Type B pancreatic cell (in vitro differentiated cells): ENCODE results near the gene FAM131B. TPM values are rescaled to one million over a fixed set of nuclear protein-coding genes. Genes with fewer than 3 reads are reported as not detected.
A peak's percentile ranks its signal among the peaks of the same experiment; 100 is the strongest.
"Not testable (repeated sequence)": the region's sequence is repeated elsewhere in the genome, so short reads cannot be mapped to it uniquely, and the experiment has no call there.

Source experiments
- DNase-seq: peaks from one replicate; pipeline ENCODE4 v3.0.0; 2021; ENCODE audit warnings: mixed read lengths; ENCODE audit not compliant: unreplicated experiment; ENCODE audit errors: extremely low spot score
- H3K27ac Mint-ChIP-seq: 2 replicates; pipeline ENCODE4 v1.8.0; 2021; ENCODE audit warnings: mild to moderate bottlenecking, mixed read lengths
- H3K27me3 Mint-ChIP-seq: 2 replicates; pipeline ENCODE4 v1.8.0; 2021; ENCODE audit warnings: mixed read lengths
- H3K36me3 Mint-ChIP-seq: 2 replicates; pipeline ENCODE4 v1.8.0; 2021; ENCODE audit warnings: mixed read lengths
- H3K4me1 Mint-ChIP-seq: one replicate; pipeline ENCODE4 v1.8.0; 2021; ENCODE audit warnings: mixed read lengths; ENCODE audit not compliant: unreplicated experiment
- H3K4me3 Mint-ChIP-seq: 2 replicates; pipeline ENCODE4 v1.8.0; 2021; ENCODE audit warnings: mild to moderate bottlenecking, mixed read lengths
- H3K9me3 Mint-ChIP-seq: 2 replicates; pipeline ENCODE4 v1.8.0; 2021; ENCODE audit warnings: mixed read lengths
- CTCF ChIP-seq: fragments of 200-600 bp; sonication (generic); conservative IDR thresholded peaks from 2 replicates; pipeline ENCODE4 v1.5.0; 2021; ENCODE audit warnings: antibody characterized with exemption, mild to moderate bottlenecking
- total RNA-seq: library from RNA; stranded (reverse); gene quantifications from 2 replicates; pipeline ENCODE4 v1.2.1, GENCODE V29; 2021; ENCODE audit warnings: low replicate concordance

FAM131B gene
- total RNA-seq, 1 donor from 2014 or later = 6.5 TPM

DNA sequence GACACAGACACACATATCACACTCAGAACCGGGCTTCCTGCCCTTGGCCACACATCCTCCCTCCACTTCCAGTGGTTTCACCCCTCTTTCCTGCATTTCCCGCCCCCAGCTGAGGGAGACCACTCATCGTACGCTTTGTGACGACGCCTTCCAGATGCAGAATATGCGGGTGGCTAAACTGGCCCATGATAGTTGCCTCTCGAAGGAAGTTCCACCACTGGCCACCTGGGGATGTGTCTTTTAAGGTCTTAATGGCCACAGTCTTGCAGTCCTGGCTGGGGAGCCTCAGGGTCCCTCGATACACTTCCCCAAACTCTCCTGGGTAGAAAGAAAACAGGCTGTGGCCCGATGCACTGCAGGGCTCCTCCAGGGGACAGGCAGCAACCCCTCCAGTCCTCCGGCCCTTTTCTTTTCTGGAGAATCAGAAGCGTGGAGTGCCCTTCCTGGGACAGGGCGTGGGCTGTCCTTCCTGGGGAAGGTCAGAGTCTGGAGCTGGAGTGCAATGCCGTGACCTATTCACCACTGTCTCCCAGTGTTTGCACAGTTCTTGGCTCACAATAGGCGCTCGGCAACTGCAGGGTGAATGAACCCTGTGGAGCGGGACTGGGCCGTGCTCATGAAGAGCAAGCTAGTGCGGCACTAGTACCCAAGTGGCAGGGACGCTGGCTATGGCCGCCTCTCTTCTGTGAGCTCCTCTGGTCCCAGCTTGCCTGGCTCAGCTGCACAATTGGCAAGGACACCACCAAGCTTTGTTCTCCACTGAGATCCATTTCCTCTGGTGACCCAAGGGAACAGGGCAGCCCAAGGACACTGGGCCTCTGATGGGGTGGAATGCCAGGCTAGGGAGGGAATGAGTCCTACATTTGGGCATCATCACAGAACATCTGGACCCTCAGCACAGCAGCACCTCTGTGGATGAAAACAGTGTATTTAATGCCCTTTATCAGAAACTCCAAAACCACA lies 33.0 kb upstream of the FAM131B start:
- no peak for DNase-seq
- peak; percentile 41 for TF ChIP-seq CTCF
- no peaks in the 10 kb centered on the region for H3K4me1 Mint-ChIP-seq
- peaks cover 5% of the 10 kb centered on the region for H3K36me3 Mint-ChIP-seq
- H3K27me3 Mint-ChIP-seq = no peaks in the 10 kb centered on the region
- H3K27ac Mint-ChIP-seq = no peak overlapping the region
- no peaks in the 10 kb centered on the region for H3K9me3 Mint-ChIP-seq
- no peak overlapping the region for H3K4me3 Mint-ChIP-seq

DNA sequence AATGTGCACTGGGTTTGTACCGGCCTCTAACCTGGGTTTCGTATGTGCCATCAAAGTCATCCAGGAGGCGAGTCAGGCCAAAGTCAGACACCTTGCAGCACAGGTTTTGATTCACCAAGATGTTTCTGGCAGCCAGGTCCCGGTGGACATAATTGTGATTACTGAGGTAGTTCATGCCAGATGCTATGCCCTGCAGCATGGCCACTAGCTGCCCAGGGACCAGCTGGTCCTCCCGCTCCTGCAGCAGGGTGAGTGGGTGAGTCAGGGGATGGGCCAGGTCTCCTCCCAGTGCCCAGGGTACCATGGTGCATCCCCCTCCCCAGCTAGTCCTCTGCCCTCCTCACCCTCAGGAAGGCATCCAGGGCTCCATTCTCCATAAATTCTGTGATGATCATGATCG lies 32.3 kb upstream of the FAM131B start:
- H3K9me3 Mint-ChIP-seq = no peaks in the 10 kb centered on the region
- no peak overlapping the region for H3K4me3 Mint-ChIP-seq
- H3K27ac Mint-ChIP-seq = no peak overlapping the region
- H3K4me1 Mint-ChIP-seq = no peaks in the 10 kb centered on the region
- peaks cover 10% of the 10 kb centered on the region for H3K36me3 Mint-ChIP-seq
- TF ChIP-seq CTCF = no peak
- DNase-seq = no peak
- no peaks in the 10 kb centered on the region for H3K27me3 Mint-ChIP-seq

- peak overlapping the region; percentile 31 for H3K27ac Mint-ChIP-seq
- peaks cover 12% of the 10 kb centered on the region for H3K36me3 Mint-ChIP-seq
- TF ChIP-seq CTCF = no peak
- H3K4me3 Mint-ChIP-seq = no peak overlapping the region
- no peaks in the 10 kb centered on the region for H3K27me3 Mint-ChIP-seq
- H3K9me3 Mint-ChIP-seq = no peaks in the 10 kb centered on the region
- DNase-seq = no peak
- no peaks in the 10 kb centered on the region for H3K4me1 Mint-ChIP-seq
Measured at GRCh38 chr7:143394068-143394467, 31.6 kb upstream of the FAM131B start.

DNA sequence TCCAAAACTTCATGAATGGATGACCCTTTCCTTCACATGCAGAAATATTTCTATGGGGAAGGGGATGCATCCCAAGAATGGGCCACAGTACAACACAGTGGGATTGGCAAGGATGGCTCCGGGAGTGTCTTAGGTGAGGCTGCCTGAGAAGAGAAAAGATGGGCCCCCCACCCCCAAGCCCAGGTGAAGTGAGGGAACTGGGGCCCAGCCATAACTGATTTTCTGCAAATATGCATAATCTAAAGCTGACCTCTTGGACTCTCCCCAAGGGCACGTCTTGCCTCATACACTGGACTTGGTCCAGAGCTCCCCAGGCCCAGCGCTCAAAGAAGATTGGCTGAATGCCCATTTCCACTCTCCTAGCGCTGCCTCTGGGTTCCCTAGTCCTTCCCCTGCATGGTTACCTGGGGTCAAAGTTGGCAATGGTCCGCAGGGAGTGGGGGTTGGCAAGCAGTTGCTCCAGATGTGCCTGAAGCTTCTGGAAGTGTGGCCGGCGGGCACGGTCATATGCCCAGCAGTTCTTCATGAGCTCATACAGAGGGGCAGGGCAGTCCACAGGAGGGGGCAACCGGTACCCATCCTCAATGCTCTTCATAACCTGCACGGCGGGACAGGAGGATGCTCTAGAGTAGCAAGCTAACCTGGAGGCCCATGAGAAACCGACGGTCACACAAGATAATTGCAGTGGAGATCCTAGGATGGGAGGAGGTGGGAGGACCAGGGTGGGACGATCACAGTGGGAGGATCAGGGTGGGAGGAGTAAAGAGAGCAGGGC lies 30.9 kb upstream of the FAM131B start:
- Mint-ChIP-seq H3K36me3 (peaks cover 12% of the 10 kb centered on the region), H3K4me1 (no peaks in the 10 kb centered on the region), H3K27me3 (no peaks in the 10 kb centered on the region), H3K27ac (peak overlapping the region; percentile 36), H3K4me3 (no peak overlapping the region), H3K9me3 (no peaks in the 10 kb centered on the region)
- TF ChIP-seq CTCF = no peak
- DNase-seq = no peak

GRCh38 chr7:143392875-143393266 lies 30.4 kb upstream of the FAM131B start:
- Mint-ChIP-seq H3K36me3 (peaks cover 12% of the 10 kb centered on the region), H3K4me1 (no peaks in the 10 kb centered on the region), H3K9me3 (no peaks in the 10 kb centered on the region), H3K27ac (peak overlapping the region; percentile 36), H3K4me3 (no peak overlapping the region), H3K27me3 (no peaks in the 10 kb centered on the region)
- TF ChIP-seq CTCF = no peak
- DNase-seq = no peak

GRCh38 chr7:143392427-143392826 lies 29.9 kb upstream of the FAM131B start:
- not testable (repeated sequence) for DNase-seq, H3K9me3 Mint-ChIP-seq, H3K27me3 Mint-ChIP-seq, H3K4me3 Mint-ChIP-seq, H3K36me3 Mint-ChIP-seq, H3K4me1 Mint-ChIP-seq, H3K27ac Mint-ChIP-seq
